PFSK-1 (cell line): Measurements from ENCODE around the gene CELF4.

ENCODE experiments used
- FOXP2 ChIP-seq: optimal IDR thresholded peaks from 2 replicates; pipeline ENCODE3; 2011; ENCODE audit warnings: borderline replicate concordance, control low read depth, inconsistent platforms; ENCODE audit not compliant: insufficient read depth; ENCODE audit errors: extremely low read length, extremely low read depth
- POLR2AphosphoS5 ChIP-seq: IDR thresholded peaks from 2 replicates; pipeline ENCODE4 v1.6.1; 2012; ENCODE audit warnings: low read depth, mild to moderate bottlenecking, control low read depth, low read length, moderate library complexity
- SIN3A ChIP-seq: IDR thresholded peaks from 2 replicates; pipeline ENCODE4 v1.6.1; 2012; ENCODE audit warnings: mild to moderate bottlenecking, low read length, moderate library complexity, borderline replicate concordance; ENCODE audit not compliant: insufficient read depth
- TAF1 ChIP-seq: IDR thresholded peaks from 2 replicates; pipeline ENCODE4 v1.6.1; 2012; ENCODE audit warnings: low read length, control low read depth, borderline replicate concordance; ENCODE audit not compliant: insufficient read depth
- TF ChIP-seq, protein P1 (sequence below), 2 experiments: IDR thresholded peaks; 2 replicates each; pipeline versions ENCODE4 v1.6.1 to v1.8.0; 2011 to 2012; ENCODE audit warnings: low read depth in 2 of 2, low read length in 2 of 2, control low read depth in 1 of 2, inconsistent platforms in 1 of 2, mild to moderate bottlenecking in 1 of 2, moderate library complexity in 1 of 2; ENCODE audit not compliant: insufficient read depth in 1 of 2

Gene CELF4

DNA sequence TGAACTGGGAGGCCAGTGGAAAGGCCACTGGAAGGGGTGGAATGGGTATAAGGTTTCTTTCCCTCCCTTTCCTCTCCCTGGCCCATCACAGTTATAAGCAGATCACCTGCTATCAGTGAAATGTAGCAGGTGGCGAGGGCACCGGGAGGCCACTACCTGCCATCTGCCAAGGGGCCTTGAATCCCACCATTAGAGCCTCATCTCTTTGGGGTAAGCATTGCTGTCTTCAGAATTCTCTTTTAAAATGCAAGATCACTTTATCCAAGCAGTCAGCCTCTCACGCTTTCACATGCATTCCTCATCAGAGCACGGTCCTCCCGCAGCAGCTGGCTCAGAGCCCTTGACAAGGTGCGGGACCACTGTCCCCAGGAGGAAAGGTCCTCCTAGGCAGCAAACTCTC lies 268.5 kb downstream of the CELF4 start:
- TF ChIP-seq TAF1 (no peak), FOXP2 (no peak), SIN3A (no peak), POLR2AphosphoS5 (no peak)
- TF ChIP-seq, protein P1, sequence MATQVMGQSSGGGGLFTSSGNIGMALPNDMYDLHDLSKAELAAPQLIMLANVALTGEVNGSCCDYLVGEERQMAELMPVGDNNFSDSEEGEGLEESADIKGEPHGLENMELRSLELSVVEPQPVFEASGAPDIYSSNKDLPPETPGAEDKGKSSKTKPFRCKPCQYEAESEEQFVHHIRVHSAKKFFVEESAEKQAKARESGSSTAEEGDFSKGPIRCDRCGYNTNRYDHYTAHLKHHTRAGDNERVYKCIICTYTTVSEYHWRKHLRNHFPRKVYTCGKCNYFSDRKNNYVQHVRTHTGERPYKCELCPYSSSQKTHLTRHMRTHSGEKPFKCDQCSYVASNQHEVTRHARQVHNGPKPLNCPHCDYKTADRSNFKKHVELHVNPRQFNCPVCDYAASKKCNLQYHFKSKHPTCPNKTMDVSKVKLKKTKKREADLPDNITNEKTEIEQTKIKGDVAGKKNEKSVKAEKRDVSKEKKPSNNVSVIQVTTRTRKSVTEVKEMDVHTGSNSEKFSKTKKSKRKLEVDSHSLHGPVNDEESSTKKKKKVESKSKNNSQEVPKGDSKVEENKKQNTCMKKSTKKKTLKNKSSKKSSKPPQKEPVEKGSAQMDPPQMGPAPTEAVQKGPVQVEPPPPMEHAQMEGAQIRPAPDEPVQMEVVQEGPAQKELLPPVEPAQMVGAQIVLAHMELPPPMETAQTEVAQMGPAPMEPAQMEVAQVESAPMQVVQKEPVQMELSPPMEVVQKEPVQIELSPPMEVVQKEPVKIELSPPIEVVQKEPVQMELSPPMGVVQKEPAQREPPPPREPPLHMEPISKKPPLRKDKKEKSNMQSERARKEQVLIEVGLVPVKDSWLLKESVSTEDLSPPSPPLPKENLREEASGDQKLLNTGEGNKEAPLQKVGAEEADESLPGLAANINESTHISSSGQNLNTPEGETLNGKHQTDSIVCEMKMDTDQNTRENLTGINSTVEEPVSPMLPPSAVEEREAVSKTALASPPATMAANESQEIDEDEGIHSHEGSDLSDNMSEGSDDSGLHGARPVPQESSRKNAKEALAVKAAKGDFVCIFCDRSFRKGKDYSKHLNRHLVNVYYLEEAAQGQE (IDR thresholded peaks at IDR 0.05; ENCODE audit: insufficient read depth in 1 of 2, low read depth in 2 of 2, low read length in 2 of 2) = no peak

GRCh38 chr18:37294951-37295350 lies 270.6 kb downstream of the CELF4 start:
- TF ChIP-seq FOXP2 (no peak), SIN3A (no peak), POLR2AphosphoS5 (no peak), TAF1 (no peak)
- TF ChIP-seq, protein P1 (IDR thresholded peaks at IDR 0.05; ENCODE audit: insufficient read depth in 1 of 2, low read depth in 2 of 2, low read length in 2 of 2) = no peak

- TF ChIP-seq SIN3A = no peak
- TF ChIP-seq, protein P1 (IDR thresholded peaks at IDR 0.05; ENCODE audit: insufficient read depth in 1 of 2, low read depth in 2 of 2, low read length in 2 of 2) = no peak
- no peak for TF ChIP-seq TAF1
- TF ChIP-seq POLR2AphosphoS5 = no peak
- TF ChIP-seq FOXP2 = no peak
Measured at GRCh38 chr18:37293359-37293758, 272.2 kb downstream of the CELF4 start.

- TF ChIP-seq POLR2AphosphoS5 (no peak), FOXP2 (no peak), SIN3A (no peak), TAF1 (no peak)
- TF ChIP-seq, protein P1 (IDR thresholded peaks at IDR 0.05; ENCODE audit: insufficient read depth in 1 of 2, low read depth in 2 of 2, low read length in 2 of 2) = no peak
Measured at GRCh38 chr18:37289423-37289822, 276.2 kb downstream of the CELF4 start.

DNA sequence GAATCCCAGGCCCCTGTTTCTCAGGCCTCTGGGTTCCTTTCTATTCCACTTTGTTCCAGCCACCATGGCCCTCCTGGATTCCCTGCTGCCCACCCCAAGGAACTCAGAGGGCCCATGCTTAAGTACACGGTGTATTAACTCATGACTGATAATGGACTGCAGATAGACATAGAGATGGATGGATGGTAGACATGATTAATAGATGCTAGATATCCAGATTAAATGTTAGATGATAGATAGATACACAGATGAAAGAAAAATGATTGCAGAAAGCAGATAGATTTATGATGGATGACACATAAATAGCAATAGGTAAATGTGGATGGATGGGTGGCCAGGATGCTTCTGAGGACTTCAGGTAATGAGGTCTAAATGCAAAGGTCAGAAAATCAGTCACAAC lies 278.0 kb downstream of the CELF4 start:
- no peak for TF ChIP-seq TAF1
- TF ChIP-seq, protein P1 (IDR thresholded peaks at IDR 0.05; ENCODE audit: insufficient read depth in 1 of 2, low read depth in 2 of 2, low read length in 2 of 2) = no peak
- TF ChIP-seq POLR2AphosphoS5 = no peak
- TF ChIP-seq SIN3A = no peak
- TF ChIP-seq FOXP2 = no peak
